ENCODE measurements around the gene ATG10.
"Not testable (repeated sequence)": the region's sequence is repeated elsewhere in the genome, so short reads cannot be mapped to it uniquely, and the experiment has no call there.

The ATG10 gene

DNA sequence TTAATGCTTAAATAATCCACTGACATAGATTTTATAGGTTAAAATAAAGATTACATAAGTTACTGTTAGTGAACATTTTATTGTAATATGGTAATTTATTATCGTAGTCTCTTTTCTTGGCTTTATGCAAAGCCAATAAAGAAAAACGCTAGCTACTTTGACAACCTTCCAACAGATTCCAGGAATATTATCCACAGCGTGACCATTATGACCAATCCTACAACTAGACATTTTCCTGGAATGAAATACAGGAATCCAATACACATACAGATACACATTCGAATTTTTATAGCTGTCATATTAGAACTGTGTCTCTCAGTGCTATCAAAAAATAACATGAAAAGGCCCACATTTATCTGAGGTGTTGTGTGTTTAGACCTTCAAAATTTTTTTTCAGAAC lies 293.2 kb downstream of the ATG10 start:
- CTCF ChIA-PET: interaction anchor here (1.2 to 1.8 kb wide), 3 partner anchors 9 to 39 kb away, joined by 4 to 10 read pairs (median 4); no protein-coding TSS in a partner anchor
- TF ChIP-seq CTCF (IDR thresholded peaks at IDR 0.05; ENCODE audit: insufficient read depth, low read length, missing control alignments): no peak
- POLR2A ChIA-PET: no interaction called here
- DNase-seq (ENCODE audit: low read depth, low spot score): no peak
- no peak overlapping the region for H3K4me3 ChIP-seq (ENCODE audit: low read depth, low read length)

DNA sequence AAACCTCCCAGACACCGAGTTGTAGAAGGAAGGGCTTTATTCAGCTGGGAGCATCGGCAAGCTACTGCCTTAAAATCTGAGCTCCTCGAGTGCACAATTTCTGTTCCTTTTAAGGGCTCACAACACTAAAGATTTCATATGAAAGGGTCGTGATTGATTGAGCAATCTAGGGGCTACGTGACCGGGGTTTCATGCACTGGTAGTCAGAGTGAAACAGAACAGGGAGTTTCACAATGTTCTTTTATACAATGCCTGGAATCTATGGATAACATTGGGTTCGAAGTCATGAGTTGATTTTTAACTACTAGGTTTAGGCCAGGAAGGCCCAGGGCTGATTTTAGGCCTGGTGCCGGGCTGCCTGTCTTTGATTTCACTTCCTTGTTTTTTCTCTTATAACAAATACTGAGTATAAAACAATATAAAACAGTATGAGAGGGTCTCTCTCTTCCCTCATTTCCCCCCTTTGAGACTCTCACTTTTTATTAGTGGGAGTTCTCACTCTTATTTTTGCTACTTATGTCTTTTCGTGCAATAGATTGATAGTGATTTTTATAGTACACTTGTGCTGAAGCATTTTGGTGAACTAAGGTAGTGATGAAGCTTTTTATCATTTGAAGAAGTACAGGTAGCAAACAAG lies 295.6 kb downstream of the ATG10 start:
- DNase-seq (ENCODE audit: low read depth, low spot score); H3K4me3 ChIP-seq (ENCODE audit: low read depth, low read length); POLR2A ChIA-PET: not testable (repeated sequence)
- CTCF ChIA-PET: interaction anchor here (1.4 to 4.9 kb wide), 2 partner anchors 8 to 11 kb away, joined by 5 to 30 read pairs; no protein-coding TSS in a partner anchor

GRCh38 chr5:82269363-82269762 lies 297.5 kb downstream of the ATG10 start:
- DNase-seq (ENCODE audit: low read depth, low spot score); POLR2A ChIA-PET; H3K4me3 ChIP-seq (ENCODE audit: low read depth, low read length): not testable (repeated sequence)
- CTCF ChIA-PET: interaction anchor here (4.9 kb wide), 1 partner anchor 10 kb away, joined by 30 read pairs; no protein-coding TSS in a partner anchor

- CTCF ChIA-PET; DNase-seq (ENCODE audit: low read depth, low spot score); POLR2A ChIA-PET: not testable (repeated sequence)
Observed at GRCh38 chr5:82272571-82273356, 300.9 kb downstream of the ATG10 start.

DNA sequence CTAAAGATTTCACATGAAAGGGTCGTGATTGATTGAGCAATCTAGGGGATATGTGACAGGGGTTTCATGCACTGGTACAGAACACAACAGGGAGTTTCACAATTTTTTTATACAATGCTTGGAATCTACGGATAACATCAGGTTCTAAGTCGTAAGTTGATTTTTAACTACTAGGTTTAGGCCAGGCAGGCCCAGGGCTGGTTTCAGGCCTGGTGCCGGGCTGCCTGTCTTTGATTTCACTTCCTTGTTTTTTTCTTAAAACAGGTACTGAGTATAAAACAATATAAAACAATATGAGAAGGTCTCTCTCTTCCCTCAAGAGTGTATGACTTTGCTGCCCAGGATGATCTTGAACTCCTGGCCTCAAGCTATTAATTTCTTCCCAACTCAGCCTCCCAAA lies 301.6 kb downstream of the ATG10 start:
- CTCF ChIA-PET: interaction anchor here (1.0 to 2.3 kb wide), 2 partner anchors 8 to 14 kb away, joined by 5 to 10 read pairs; no protein-coding TSS in a partner anchor
- POLR2A ChIA-PET; H3K4me3 ChIP-seq (ENCODE audit: low read depth, low read length); DNase-seq (ENCODE audit: low read depth, low spot score): not testable (repeated sequence)

More at GRCh38 chr5:82272571-82273356, 300.9 kb downstream of the ATG10 start:
- H3K4me3 ChIP-seq (ENCODE audit: low read depth, low read length): not testable (repeated sequence)

- H3K4me3 ChIP-seq (ENCODE audit: low read depth, low read length): no peak overlapping the region
- POLR2A ChIA-PET: no interaction called here
Observed at GRCh38 chr5:82274343-82275211, 302.8 kb downstream of the ATG10 start.

GRCh38 chr5:82275216-82275664 lies 303.4 kb downstream of the ATG10 start:
- ChIA-PET CTCF (interaction anchor here (0.7 to 2.3 kb wide), 2 partner anchors 10 to 16 kb away, joined by 3 to 10 read pairs; no protein-coding TSS in a partner anchor), POLR2A (no interaction called here)
- TF ChIP-seq CTCF (IDR thresholded peaks at IDR 0.05; ENCODE audit: insufficient read depth, low read length, missing control alignments): no peak
- no peak for DNase-seq (ENCODE audit: low read depth, low spot score)
- no peak overlapping the region for H3K4me3 ChIP-seq (ENCODE audit: low read depth, low read length)

More at GRCh38 chr5:82274343-82275211, 302.8 kb downstream of the ATG10 start:
- CTCF ChIA-PET: interaction anchor here (0.7 to 2.3 kb wide), 3 partner anchors 9 to 15 kb away, joined by 3 to 10 read pairs (median 5); no protein-coding TSS in a partner anchor
- no peak for TF ChIP-seq CTCF (IDR thresholded peaks at IDR 0.05; ENCODE audit: insufficient read depth, low read length, missing control alignments)
- DNase-seq (ENCODE audit: low read depth, low spot score): no peak
